IPS DF 4.7 (cell line): ENCODE data around the gene PDGFB.

Experiments
- DNase-seq: peaks from one replicate; pipeline ENCODE4 v3.0.0-alpha.2; 2013; ENCODE audit warnings: low spot score; ENCODE audit errors: extremely low read depth

PDGFB gene

DNA sequence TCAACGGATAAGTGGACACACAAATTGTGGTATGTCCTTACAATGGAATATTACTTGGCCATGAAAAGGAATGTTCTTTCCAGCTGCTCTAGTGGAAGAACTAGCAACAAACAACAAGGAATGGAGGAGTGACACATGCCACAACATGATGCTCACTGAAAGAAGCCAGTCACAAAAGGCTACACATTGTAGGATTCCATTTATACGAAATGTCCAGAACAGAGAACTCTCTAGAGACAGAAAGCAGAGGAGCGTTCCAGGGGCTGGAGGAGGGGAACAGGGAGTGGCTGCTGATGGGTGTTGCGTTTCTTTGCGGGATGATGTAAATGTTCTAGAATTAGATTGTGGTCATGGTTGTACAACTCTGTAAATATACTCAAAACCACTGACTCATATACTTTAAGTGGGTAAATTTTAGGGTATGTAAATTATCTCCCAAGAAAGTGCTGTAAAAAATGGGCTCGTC lies 32.4 kb upstream of the PDGFB start:
- no peak for DNase-seq

DNA sequence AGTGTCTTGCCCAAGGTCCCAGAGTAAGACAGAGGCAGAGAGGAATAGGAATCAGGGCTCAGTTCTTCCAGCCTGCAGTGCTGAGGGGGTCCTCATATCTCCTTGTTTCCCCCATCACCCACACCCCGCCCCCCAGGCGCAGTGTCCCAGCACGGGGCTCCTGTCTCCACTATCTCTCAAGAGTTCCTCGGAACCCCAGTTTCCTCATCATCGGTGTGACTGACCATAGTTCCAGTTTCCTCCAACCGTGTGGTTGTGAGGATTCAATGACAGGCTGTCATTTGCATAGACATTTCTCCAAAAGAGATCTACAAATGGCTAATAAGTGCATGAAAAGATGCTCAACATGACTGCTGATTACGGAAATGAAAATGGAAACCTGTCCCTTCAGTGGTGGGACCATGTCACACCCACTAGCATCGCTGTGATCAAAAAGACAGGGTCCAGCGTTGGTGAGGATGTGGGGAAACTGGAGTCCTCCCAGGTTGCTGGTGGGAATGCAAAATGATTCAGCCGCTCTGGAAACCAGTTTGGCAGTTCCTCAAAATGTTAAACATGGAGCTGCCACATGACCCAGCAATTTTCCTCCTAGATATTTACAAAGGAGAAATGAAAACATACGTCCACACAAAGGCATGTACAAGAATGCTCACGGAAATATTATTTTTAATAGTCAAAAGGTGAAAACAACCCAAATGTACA lies 31.8 kb upstream of the PDGFB start:
- no peak for DNase-seq

- DNase-seq: no peak
Measured at GRCh38 chr22:39275814-39276439, 31.1 kb upstream of the PDGFB start.

DNA sequence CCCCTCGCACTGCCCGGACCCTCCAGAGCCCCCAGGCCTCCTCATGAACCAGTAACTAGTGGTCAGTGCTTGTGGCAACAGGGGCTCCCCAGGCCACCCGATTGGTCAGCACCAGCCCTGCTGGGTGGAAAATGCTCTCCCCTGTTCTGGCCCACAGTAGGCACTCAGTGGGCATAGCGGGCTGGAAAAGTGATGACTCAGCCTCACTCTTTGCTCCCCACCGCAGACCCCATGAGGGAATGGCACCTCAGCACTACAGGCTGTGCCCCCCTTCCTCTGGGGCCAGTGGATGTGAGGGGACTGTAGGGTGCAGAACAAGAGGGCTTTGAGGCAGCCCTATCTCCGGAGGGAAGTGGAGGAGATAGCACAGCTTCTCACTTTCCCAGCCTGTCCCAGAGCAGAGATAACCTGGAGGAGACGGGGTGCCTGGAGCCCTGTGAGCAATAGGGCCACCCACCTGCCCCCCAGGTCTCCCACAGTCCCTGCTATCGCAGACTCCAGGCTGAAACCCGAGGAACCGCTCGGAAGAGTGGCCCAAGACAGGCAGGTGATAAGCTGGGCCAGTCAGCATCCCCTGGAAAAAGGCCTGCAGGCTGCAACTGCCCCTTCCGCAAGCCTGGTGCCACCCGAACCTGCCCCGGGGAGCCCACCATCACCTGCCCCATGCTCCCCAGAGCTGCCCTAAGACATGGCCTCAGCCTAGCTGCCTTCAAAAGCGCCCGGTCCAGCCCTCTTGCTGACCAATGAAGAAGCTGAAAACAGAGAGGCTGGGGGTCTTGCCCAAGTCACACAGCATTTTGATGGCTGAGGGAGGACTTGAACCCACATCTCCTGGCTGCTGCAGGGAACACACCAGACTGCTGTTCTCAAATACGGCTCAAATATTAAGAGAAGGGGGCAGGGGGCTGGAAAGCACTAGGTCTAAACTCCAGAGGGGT lies 29.4 kb upstream of the PDGFB start:
- DNase-seq: no peak

- DNase-seq: no peak
Measured at GRCh38 chr22:39270792-39271191, 26.0 kb upstream of the PDGFB start.

DNA sequence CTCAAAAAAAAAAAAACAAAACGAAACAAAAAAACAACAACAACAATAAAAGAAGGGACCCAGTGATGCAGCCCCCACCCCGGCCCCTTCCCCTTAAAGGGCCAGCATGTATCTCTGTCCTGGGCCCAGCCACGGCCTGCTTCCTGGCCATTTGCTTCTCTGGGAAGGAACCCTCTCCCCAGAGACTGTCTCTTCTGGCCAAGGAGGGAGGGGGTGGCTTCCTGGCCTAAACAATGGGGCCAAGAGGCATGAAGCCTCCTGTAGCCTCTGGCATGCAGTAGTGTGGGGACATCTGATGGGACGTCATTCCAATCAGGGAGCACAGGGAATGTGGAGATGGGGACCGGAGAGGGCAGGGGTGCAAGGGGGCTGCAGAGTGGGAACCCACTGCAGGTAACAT lies 25.5 kb upstream of the PDGFB start:
- no peak for DNase-seq

DNA sequence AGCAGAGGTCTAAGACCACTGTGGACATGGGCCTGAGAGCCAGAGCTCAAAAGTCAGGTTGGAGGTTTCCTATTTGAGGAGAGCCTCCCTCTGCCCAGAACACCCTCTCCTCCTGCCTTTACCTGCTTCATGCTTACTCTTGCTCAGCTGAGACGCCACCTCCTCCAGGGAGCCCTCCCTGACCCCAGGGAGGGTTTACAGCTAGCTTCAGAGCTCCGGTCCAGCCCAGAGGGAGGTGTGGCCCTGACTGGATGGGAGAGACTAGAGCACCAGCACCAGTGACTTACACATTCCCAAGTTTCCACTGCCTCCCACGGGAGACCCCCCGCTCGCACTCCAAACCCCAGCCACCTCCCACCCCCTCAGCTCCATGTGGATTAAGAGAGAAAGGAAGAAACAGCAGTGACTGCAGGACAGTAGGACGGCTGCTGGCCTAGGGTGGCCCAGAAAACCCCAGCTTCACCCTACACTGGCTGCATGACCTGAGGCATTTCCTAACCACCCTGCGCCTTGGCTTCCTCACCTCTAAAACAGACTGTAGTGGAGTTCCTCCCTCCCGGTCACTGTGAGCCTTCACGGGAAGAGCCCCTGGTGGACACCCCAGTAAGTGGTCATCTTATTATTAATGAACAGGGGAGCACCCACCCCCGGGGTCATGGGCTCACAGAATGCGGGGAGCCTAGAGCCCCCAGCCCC lies 24.5 kb upstream of the PDGFB start:
- no peak for DNase-seq

GRCh38 chr22:39268645-39269044 lies 23.9 kb upstream of the PDGFB start:
- DNase-seq: no peak

GRCh38 chr22:39267974-39268373 lies 23.2 kb upstream of the PDGFB start:
- DNase-seq: no peak

DNA sequence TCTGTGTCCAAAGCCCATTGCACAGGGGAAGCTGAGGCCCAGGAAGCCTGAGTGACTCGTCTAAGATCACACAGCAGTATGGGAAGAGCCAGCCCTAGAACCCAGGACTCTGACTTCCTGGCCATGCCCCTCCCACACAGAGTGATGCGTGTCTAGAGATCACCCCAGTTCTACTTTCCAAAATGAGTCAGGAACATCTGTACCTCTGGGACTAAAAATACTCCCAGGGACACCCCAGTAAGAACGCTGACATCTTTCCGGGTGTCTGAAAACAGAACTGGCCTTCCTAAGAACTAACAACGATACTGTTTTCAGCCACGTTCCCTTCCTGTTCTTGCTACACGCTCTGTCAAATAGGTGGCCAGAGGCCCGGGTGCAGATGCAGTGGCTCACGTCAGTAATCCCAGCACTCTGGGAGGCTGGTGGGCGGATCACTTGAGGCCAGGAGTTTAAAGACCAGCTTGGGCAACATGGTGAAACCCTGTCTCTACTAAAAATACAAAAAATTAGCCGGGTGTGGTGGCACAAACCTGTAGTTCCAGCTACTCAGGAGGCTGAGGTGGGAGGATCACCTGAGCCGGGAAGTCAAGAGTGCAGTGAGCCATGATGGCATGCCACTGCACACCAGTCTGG lies 21.7 kb upstream of the PDGFB start:
- DNase-seq: no peak

- no peak for DNase-seq
Measured at GRCh38 chr22:39265143-39265886, 20.5 kb upstream of the PDGFB start.

- DNase-seq: no peak
Measured at GRCh38 chr22:39264349-39265038, 19.7 kb upstream of the PDGFB start.

GRCh38 chr22:39263626-39264348 lies 19.0 kb upstream of the PDGFB start:
- DNase-seq: no peak

DNA sequence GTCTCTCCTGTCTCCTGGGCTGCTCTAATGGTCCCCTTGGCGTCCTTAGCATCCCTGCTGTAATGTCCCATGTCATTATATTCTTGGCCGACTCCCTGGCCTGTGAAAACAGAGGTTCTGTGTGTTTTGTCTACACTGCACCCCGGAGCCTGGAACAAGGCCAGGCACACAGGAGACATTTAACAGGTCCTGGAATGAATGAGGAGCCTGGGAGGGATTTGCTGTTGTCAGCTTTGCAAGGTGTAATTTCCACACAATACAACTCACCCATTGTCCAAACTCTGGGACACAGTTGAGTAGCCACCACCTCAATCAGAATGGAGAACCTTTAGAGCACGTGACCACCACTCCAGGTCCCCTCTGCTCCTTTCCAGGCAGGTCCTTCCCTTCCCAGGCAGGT lies 14.9 kb upstream of the PDGFB start:
- DNase-seq: no peak

GRCh38 chr22:39257901-39258475 lies 13.2 kb upstream of the PDGFB start:
- no peak for DNase-seq

- no peak for DNase-seq
Measured at GRCh38 chr22:39256979-39257378, 12.2 kb upstream of the PDGFB start.

GRCh38 chr22:39256186-39256552 lies 11.4 kb upstream of the PDGFB start:
- DNase-seq: no peak

DNA sequence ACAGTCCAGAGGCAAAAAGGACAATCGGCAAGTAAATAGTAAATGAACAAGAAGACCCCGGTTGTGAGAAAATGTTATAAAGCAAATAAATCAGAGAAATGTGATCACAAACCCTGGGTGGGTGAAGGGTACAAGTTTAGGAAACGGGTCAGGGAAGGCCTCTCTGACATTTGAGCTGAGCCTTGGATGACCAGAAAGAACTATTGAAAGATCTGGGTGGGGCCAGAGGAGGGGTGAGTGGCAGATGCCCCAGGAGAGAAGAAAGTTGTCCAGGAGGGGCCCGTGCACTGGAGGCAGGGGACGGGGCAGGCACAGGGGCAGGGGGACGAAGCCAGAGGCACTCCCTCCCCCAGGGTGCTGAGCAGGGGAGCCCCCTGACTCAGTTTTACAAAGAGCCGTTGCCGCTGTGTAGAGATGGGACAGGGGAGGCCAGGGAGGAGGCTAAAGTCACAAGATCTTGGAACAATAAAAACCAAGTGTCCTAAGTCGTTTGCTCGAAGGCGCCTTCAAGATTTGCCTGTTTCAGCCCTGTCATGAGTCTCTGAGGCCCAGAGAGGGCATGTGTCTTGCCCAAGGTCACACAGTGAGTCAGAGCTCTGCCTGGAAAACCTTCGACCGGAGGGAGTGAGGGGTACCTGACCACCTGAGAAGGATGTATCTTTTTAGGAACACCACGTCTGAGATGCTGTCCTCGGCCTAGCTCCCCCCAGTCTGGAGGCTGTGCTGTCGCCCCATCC lies 10.8 kb upstream of the PDGFB start:
- DNase-seq: no peak
